RPMI7951 (cell line): ENCODE results near the gene ZNF613. TPM values are rescaled to one million over a fixed set of nuclear protein-coding genes. Genes with fewer than 3 reads are reported as not detected.

Experiments used
- total RNA-seq: library from RNA; depleted of rRNA; stranded (reverse); fragments of >200 nt; shearing (Covaris generic); gene quantifications from 2 replicates; pipeline ENCODE4 v1.2.3, GENCODE V29; 2014; rRNA removed

ZNF613 gene
- total RNA-seq, 1 experiment from 2014 or later, result 3.7 TPM

Other genes starting within 250 kb of the ZNF613 start
- 13.6 and 15.4 TPM in 2 replicates for gene SPACA6, start 234.1 kb upstream of the ZNF613 start, total RNA-seq
- 0.12 and 1.4 TPM in 2 replicates for gene HAS1, start 203.5 kb upstream of the ZNF613 start, total RNA-seq
- gene FPR1, start 175.6 kb upstream of the ZNF613 start, total RNA-seq, result 9.4 and 13.2 TPM in 2 replicates
- gene FPR2, start 166.3 kb upstream of the ZNF613 start, total RNA-seq, result 8.1 and 8.4 TPM in 2 replicates
- gene FPR3, start 132.3 kb upstream of the ZNF613 start, total RNA-seq, result 0.60 and 0.98 TPM in 2 replicates
- gene ZNF577, start 39.5 kb upstream of the ZNF613 start, total RNA-seq, result 3.3 and 3.7 TPM in 2 replicates
- 7.8 and 10.1 TPM in 2 replicates for gene ZNF649, start 22.5 kb upstream of the ZNF613 start, total RNA-seq
- gene ZNF350, start 59.4 kb downstream of the ZNF613 start, total RNA-seq, result 7.7 and 8.8 TPM in 2 replicates
- gene ZNF615, start 80.7 kb downstream of the ZNF613 start, total RNA-seq, result 10.9 and 16.6 TPM in 2 replicates
- 14.2 and 15.4 TPM in 2 replicates for gene ZNF614, start 100.9 kb downstream of the ZNF613 start, total RNA-seq
- gene ZNF432, start 121.4 kb downstream of the ZNF613 start, total RNA-seq, result 7.1 and 7.6 TPM in 2 replicates
- gene ZNF841, start 168.3 kb downstream of the ZNF613 start, total RNA-seq, result 7.4 and 11.9 TPM in 2 replicates
- 7.8 and 8.0 TPM in 2 replicates for gene ZNF616, start 212.5 kb downstream of the ZNF613 start, total RNA-seq
- 5.9 and 7.7 TPM in 2 replicates for gene ZNF836, start 244.1 kb downstream of the ZNF613 start, total RNA-seq